Measurements from ENCODE around the gene ITPRIP.

ITPRIP gene

GRCh38 chr10:104337985-104338735 lies at the start of gene ITPRIP:
TSS of gene ITPRIP (minus strand) at chr10:104338465. CDS start at chr10:104316051, 22,414 bp downstream.
- no peak for TF ChIP-seq CTCF (IDR thresholded peaks at IDR 0.05; ENCODE audit: low read depth, low read length)
- peak within 1 kb of the TSS; percentile 70 for H3K4me3 ChIP-seq (ENCODE audit: low read depth, low read length)

- no peak for TF ChIP-seq CTCF (IDR thresholded peaks at IDR 0.05; ENCODE audit: low read depth, low read length)
- no peak overlapping the region for H3K4me3 ChIP-seq (ENCODE audit: low read depth, low read length)
Measured at GRCh38 chr10:104387130-104387888, 49.0 kb upstream of the ITPRIP start.

- no peak for TF ChIP-seq CTCF (IDR thresholded peaks at IDR 0.05; ENCODE audit: low read depth, low read length)
- H3K4me3 ChIP-seq (ENCODE audit: low read depth, low read length): no peak overlapping the region
Measured at GRCh38 chr10:104380336-104380735, 42.1 kb upstream of the ITPRIP start.

GRCh38 chr10:104376784-104377300 lies 38.6 kb upstream of the ITPRIP start:
- no peak for TF ChIP-seq CTCF (IDR thresholded peaks at IDR 0.05; ENCODE audit: low read depth, low read length)
- H3K4me3 ChIP-seq (ENCODE audit: low read depth, low read length): no peak overlapping the region

- no peak for TF ChIP-seq CTCF (IDR thresholded peaks at IDR 0.05; ENCODE audit: low read depth, low read length)
- no peak overlapping the region for H3K4me3 ChIP-seq (ENCODE audit: low read depth, low read length)
Measured at GRCh38 chr10:104374591-104374990, 36.3 kb upstream of the ITPRIP start.

GRCh38 chr10:104371753-104372152 lies 33.5 kb upstream of the ITPRIP start:
- no peak for TF ChIP-seq CTCF (IDR thresholded peaks at IDR 0.05; ENCODE audit: low read depth, low read length)
- H3K4me3 ChIP-seq (ENCODE audit: low read depth, low read length): no peak overlapping the region

- no peak for TF ChIP-seq CTCF (IDR thresholded peaks at IDR 0.05; ENCODE audit: low read depth, low read length)
- H3K4me3 ChIP-seq (ENCODE audit: low read depth, low read length): no peak overlapping the region
Measured at GRCh38 chr10:104368381-104368780, 30.1 kb upstream of the ITPRIP start.
